IMR-90 (cell line): Measurements from ENCODE around the gene SCGB1C2.

Experiments used
- CEBPB ChIP-seq: IDR thresholded peaks from 2 replicates; pipeline ENCODE4 v1.6.1; 2012; ENCODE audit warnings: low read depth, low read length, improper control_type of control experiment
- MAFK ChIP-seq: IDR thresholded peaks from 2 replicates; pipeline ENCODE4 v1.6.1; 2012; ENCODE audit warnings: low read depth, low read length, improper control_type of control experiment
- POLR2A ChIP-seq: IDR thresholded peaks from 2 replicates; pipeline ENCODE4 v1.6.1; 2012; ENCODE audit warnings: mild to moderate bottlenecking, low read depth, low read length
- RAD21 ChIP-seq: IDR thresholded peaks from 2 replicates; pipeline ENCODE4 v1.6.1; 2012; ENCODE audit warnings: low read length, improper control_type of control experiment
- RCOR1 ChIP-seq: IDR thresholded peaks from 2 replicates; pipeline ENCODE4 v1.6.1; 2012; ENCODE audit warnings: mild to moderate bottlenecking, low read length, improper control_type of control experiment; ENCODE audit not compliant: insufficient replicate concordance
- RFX5 ChIP-seq: IDR thresholded peaks from 2 replicates; pipeline ENCODE4 v1.8.0; 2012; ENCODE audit warnings: low read depth, mild to moderate bottlenecking, low read length, moderate library complexity
- USF2 ChIP-seq: fragments of 150-350 bp; IDR thresholded peaks from 2 replicates; pipeline ENCODE4 v1.6.1; 2017; ENCODE audit warnings: mild to moderate bottlenecking, antibody characterized with exemption, low read length, low read depth
- TF ChIP-seq, protein P1 (sequence below): conservative IDR thresholded peaks from 2 replicates; pipeline ENCODE4 v1.5.1; 2012; ENCODE audit warnings: mild to moderate bottlenecking, low read depth, low read length, improper control_type of control experiment

DNA sequence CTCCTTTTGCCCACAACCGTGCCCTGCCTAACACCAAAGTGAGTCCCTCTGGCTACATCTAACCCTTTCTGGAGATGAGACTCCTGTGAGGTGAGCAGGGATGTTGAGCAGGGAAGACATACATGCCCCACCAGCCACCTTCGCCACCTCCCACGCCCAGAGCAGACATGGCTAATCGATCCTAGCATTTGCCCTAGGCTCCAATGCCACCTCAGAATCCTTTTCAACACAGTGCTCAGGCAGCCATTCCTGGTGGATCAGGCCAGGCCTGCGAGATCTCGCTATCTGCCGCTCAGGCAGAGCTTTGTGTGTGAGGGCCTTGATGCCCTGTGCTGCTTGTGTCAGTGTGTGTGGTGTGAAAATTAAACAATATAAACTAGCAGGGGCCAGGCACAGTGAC, 21.0 kb downstream of the SCGB1C2 start:
- TF ChIP-seq, protein P1, sequence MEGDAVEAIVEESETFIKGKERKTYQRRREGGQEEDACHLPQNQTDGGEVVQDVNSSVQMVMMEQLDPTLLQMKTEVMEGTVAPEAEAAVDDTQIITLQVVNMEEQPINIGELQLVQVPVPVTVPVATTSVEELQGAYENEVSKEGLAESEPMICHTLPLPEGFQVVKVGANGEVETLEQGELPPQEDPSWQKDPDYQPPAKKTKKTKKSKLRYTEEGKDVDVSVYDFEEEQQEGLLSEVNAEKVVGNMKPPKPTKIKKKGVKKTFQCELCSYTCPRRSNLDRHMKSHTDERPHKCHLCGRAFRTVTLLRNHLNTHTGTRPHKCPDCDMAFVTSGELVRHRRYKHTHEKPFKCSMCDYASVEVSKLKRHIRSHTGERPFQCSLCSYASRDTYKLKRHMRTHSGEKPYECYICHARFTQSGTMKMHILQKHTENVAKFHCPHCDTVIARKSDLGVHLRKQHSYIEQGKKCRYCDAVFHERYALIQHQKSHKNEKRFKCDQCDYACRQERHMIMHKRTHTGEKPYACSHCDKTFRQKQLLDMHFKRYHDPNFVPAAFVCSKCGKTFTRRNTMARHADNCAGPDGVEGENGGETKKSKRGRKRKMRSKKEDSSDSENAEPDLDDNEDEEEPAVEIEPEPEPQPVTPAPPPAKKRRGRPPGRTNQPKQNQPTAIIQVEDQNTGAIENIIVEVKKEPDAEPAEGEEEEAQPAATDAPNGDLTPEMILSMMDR, result no peak
- no peak for TF ChIP-seq POLR2A
- no peak for TF ChIP-seq RAD21
- no peak for TF ChIP-seq MAFK
- no peak for TF ChIP-seq RCOR1
- no peak for TF ChIP-seq RFX5
- no peak for TF ChIP-seq USF2
- no peak for TF ChIP-seq CEBPB
